ENCODE data around the gene CCZ1.
"Not testable (repeated sequence)": the region's sequence is repeated elsewhere in the genome, so short reads cannot be mapped to it uniquely, and the experiment has no call there.

CCZ1 gene

GRCh38 chr7:5898480-5899224 lies at the start of gene CCZ1:
Gene CCZ1 (plus strand): TSS chr7:5898733. CDS start chr7:5898800, 67 bp downstream.
- TF ChIP-seq CTCF (IDR thresholded peaks at IDR 0.05) = not testable (repeated sequence)

GRCh38 chr7:5850944-5851343 lies 47.6 kb upstream of the CCZ1 start:
- no peak for TF ChIP-seq CTCF (IDR thresholded peaks at IDR 0.05)

DNA sequence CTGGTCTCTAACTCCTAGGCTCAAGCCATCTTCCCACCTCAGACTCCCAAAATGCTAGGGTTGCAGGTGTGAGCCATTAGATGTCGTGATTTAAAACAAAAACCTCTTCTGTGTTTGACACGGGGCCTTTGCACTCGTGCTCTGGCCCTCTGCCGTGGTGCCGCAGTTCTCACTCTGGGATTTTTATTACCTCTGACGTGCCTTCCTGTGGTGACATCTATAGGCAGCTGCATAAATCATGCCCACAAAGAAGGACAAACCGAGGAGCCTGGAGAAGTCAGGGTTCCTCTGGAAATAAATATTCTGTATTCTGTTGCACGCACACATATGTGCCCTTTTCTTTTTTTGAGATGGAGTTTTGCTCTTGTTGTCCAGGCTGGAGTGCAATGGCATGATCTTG lies 43.8 kb upstream of the CCZ1 start:
- no peak for TF ChIP-seq CTCF (IDR thresholded peaks at IDR 0.05)

GRCh38 chr7:5867060-5867459 lies 31.5 kb upstream of the CCZ1 start:
- TF ChIP-seq CTCF (IDR thresholded peaks at IDR 0.05) = no peak

DNA sequence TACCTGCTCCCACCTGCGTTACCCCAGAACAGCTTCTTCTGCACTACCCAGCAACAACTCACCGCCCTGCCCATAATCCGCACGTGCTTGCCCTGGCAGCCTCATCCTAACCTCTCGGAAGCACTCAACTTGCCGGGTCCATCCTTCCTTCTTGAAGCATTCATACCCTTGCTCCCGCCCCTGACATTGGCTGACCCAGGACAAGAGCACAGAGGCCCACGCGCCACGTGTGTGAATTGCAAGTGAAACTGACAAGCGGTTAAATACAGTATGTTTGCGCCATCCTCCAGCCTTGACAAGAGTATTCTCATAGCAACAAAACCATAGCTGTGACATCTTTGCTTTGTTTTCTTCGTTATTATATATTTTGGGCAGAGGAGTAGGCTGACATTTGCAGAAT lies 28.8 kb upstream of the CCZ1 start:
- no peak for TF ChIP-seq CTCF (IDR thresholded peaks at IDR 0.05)

DNA sequence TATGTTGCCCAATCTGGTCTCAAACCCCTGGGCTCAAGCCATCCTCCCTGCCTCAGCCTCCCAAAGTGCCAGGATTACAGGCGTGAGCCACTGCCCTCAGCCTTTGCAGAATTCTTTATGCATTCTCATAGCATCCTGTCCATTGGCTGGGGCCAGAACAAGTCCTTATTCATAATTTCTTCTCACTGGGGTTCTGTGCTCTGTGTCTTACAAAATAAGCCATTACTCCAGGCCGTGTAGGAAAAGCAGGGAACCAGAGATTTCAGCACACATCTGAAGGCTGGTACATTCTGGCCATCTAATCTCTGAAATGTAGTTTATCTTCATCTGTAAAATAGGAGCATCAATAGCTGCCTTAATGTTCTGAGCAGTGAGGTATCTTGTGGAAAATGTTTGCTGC lies 28.2 kb upstream of the CCZ1 start:
- TF ChIP-seq CTCF (IDR thresholded peaks at IDR 0.05) = no peak

GRCh38 chr7:5872326-5872725 lies 26.2 kb upstream of the CCZ1 start:
- no peak for TF ChIP-seq CTCF (IDR thresholded peaks at IDR 0.05)

DNA sequence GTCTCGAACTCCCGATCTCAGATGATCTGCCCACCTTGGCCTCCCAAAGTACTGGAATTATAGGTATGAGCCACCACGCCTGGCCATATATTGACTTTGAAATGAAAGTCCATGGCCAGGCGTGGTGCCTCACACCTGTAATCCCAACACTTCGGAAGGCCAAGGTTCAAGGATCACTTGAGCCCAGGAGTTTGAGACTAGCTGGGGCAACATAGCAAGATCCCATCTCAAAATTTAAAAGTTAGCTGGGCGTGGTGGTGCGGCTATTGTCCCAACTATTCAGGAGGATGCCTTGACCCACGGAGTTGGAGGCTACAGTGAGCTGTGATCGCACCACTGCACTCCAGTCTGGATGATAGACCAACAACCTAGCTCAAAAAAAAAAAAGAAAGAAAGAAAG lies 6.0 kb upstream of the CCZ1 start:
- TF ChIP-seq CTCF (IDR thresholded peaks at IDR 0.05) = no peak
